ENCODE measurements around the gene VPS13D.

The VPS13D gene

GRCh38 chr1:12368646-12369045, 138.8 kb downstream of the VPS13D start:
- H3K27ac ChIP-seq = no peak overlapping the region
- no peaks in the 10 kb centered on the region for H3K9me3 ChIP-seq
- H3K36me3 ChIP-seq = peaks cover 55% of the 10 kb centered on the region
- no peaks in the 10 kb centered on the region for H3K4me1 ChIP-seq (ENCODE audit: control insufficient read depth in 1 of 2, insufficient read depth in 1 of 2, low read depth in 1 of 2, low read length in 1 of 2)
- H3K4me3 ChIP-seq (ENCODE audit: low read depth in 1 of 2, low read length in 1 of 2) = no peak overlapping the region
- H3K27me3 ChIP-seq = no peaks in the 10 kb centered on the region
- TF ChIP-seq, protein P1, sequence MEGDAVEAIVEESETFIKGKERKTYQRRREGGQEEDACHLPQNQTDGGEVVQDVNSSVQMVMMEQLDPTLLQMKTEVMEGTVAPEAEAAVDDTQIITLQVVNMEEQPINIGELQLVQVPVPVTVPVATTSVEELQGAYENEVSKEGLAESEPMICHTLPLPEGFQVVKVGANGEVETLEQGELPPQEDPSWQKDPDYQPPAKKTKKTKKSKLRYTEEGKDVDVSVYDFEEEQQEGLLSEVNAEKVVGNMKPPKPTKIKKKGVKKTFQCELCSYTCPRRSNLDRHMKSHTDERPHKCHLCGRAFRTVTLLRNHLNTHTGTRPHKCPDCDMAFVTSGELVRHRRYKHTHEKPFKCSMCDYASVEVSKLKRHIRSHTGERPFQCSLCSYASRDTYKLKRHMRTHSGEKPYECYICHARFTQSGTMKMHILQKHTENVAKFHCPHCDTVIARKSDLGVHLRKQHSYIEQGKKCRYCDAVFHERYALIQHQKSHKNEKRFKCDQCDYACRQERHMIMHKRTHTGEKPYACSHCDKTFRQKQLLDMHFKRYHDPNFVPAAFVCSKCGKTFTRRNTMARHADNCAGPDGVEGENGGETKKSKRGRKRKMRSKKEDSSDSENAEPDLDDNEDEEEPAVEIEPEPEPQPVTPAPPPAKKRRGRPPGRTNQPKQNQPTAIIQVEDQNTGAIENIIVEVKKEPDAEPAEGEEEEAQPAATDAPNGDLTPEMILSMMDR (IDR thresholded peaks at IDR 0.05) = no peak

DNA sequence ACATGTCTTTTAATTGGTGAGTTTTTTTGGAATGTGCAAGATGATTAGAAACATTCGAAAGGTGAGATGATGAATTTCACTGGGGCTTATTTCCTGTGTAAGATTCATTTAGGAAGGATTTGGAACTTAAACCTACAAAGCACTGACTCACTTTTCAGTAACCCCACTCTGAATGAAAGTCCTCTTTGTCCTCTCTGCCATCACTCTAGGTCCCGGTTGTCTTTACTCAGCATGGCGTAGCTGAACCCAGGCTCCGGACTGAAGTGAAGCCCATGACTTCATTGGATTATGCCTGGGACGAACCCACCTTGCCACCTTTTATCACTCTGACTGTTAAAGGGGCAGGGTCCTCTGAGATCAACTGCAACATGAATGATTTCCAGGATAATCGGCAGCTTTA, 139.4 kb downstream of the VPS13D start:
- TF ChIP-seq, protein P1 (IDR thresholded peaks at IDR 0.05) = no peak
- Histone ChIP-seq H3K4me1 (ENCODE audit: control insufficient read depth in 1 of 2, insufficient read depth in 1 of 2, low read depth in 1 of 2, low read length in 1 of 2) (no peaks in the 10 kb centered on the region), H3K27me3 (no peaks in the 10 kb centered on the region), H3K36me3 (peaks cover 55% of the 10 kb centered on the region), H3K4me3 (ENCODE audit: low read depth in 1 of 2, low read length in 1 of 2) (no peak overlapping the region), H3K27ac (no peak overlapping the region), H3K9me3 (no peaks in the 10 kb centered on the region)

DNA sequence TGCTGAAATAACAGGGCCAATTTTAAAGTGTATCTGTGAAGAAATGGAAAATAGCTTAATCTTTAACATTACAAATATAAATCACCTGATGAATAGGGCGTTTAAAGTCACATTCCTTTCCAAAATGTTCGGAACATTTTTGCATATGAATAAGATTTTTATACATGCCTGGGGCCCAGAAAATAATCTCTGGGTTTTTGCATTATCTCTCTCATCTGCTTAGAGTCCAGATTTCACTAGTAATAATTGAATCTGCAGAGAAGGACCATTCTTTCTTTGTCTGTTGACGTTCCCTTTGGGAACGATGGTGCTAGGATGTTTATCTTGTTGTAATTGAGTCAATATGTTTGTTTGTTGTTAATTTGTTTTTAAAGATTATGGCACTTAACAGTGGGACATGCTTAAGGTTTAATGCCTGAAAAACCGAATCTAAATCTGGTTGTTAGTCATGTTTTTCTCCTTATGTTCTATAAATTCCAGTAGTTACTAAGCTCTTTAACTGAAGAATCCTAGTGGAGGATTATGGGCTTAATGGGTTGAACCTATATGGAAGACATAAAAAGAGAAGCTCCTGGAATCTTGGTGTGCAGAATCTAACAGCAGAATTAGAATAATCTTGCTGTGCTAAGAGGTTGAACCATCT, 140.6 kb downstream of the VPS13D start:
- Histone ChIP-seq H3K36me3 (peaks cover 57% of the 10 kb centered on the region), H3K4me3 (ENCODE audit: low read depth in 1 of 2, low read length in 1 of 2) (no peak overlapping the region), H3K9me3 (no peaks in the 10 kb centered on the region), H3K4me1 (ENCODE audit: control insufficient read depth in 1 of 2, insufficient read depth in 1 of 2, low read depth in 1 of 2, low read length in 1 of 2) (no peaks in the 10 kb centered on the region), H3K27me3 (no peaks in the 10 kb centered on the region), H3K27ac (no peak overlapping the region)
- TF ChIP-seq, protein P1 (IDR thresholded peaks at IDR 0.05) = no peak

DNA sequence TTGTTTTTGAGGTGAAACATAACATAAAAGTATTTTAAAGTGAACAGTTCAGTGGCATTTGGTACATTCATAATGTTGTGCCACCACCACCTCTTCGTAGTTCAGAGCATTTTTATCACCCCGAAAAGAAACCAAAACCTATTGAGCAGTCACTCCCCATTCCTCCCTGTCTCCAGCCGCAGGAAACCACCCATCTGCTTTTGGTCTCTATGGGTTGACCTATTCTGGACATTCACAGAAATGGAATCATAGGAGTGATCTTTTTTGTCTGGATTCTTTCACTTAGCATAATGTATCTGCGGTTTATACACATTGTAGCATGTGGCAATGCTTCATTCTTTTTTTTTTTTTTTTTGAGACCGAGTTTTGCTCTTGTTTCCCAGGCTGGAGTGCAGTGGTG, 141.2 kb downstream of the VPS13D start:
- Histone ChIP-seq H3K36me3 (peaks cover 57% of the 10 kb centered on the region), H3K27me3 (no peaks in the 10 kb centered on the region), H3K4me3 (ENCODE audit: low read depth in 1 of 2, low read length in 1 of 2) (no peak overlapping the region), H3K9me3 (no peaks in the 10 kb centered on the region), H3K4me1 (ENCODE audit: control insufficient read depth in 1 of 2, insufficient read depth in 1 of 2, low read depth in 1 of 2, low read length in 1 of 2) (peaks cover 0 to 2% of the 10 kb centered on the region in 2 experiments), H3K27ac (no peak overlapping the region)
- TF ChIP-seq, protein P1 (IDR thresholded peaks at IDR 0.05) = no peak

GRCh38 chr1:12372180-12372579, 142.3 kb downstream of the VPS13D start:
- H3K9me3 ChIP-seq = no peaks in the 10 kb centered on the region

More at GRCh38 chr1:12372180-12372579, 142.3 kb downstream of the VPS13D start:
- Histone ChIP-seq H3K4me3 (ENCODE audit: low read depth in 1 of 2, low read length in 1 of 2) (no peak overlapping the region), H3K36me3 (peaks cover 57% of the 10 kb centered on the region), H3K4me1 (ENCODE audit: control insufficient read depth in 1 of 2, insufficient read depth in 1 of 2, low read depth in 1 of 2, low read length in 1 of 2) (peaks cover 9 to 11% of the 10 kb centered on the region in 2 experiments), H3K27ac (no peak overlapping the region), H3K27me3 (no peaks in the 10 kb centered on the region)
- TF ChIP-seq, protein P1 (IDR thresholded peaks at IDR 0.05) = no peak
